K562 (cell line): ENCODE data around the gene OR51S1. TPM values are rescaled to one million over a fixed set of nuclear protein-coding genes. Genes with fewer than 3 reads are reported as not detected.

ENCODE experiments used
- AFF4 ChIP-seq: sonication (generic); formaldehyde crosslinking; IDR thresholded peaks from 2 replicates; pipeline ENCODE4 v1.8.0; 2023; ENCODE audit warnings: mild to moderate bottlenecking, missing genetic modification reagents
- CEBPB ChIP-seq: fragments of 450-650 bp; IDR thresholded peaks from 2 replicates; pipeline ENCODE4 v1.6.1; 2016; ENCODE audit warnings: missing genetic modification characterization, missing compliant biosample characterization
- GABPB1 ChIP-seq: sonication (generic); formaldehyde crosslinking; IDR thresholded peaks from 2 replicates; pipeline ENCODE4 v1.8.0; 2022; ENCODE audit warnings: mild to moderate bottlenecking, missing genetic modification reagents
- HNRNPLL ChIP-seq: fragments of 200-400 bp; formaldehyde crosslinking; IDR thresholded peaks from 2 replicates; pipeline ENCODE4 v1.6.1; 2017; ENCODE audit warnings: low read length, low read depth, mild to moderate bottlenecking; ENCODE audit not compliant: poor library complexity, severe bottlenecking
- MTA2 ChIP-seq: fragments of 450-650 bp; IDR thresholded peaks from 2 replicates; pipeline ENCODE4 v1.6.1; 2016; ENCODE audit warnings: low read depth
- NFATC3 ChIP-seq: fragments of 450-650 bp; IDR thresholded peaks from 2 replicates; pipeline ENCODE4 v1.6.1; 2017; ENCODE audit warnings: mild to moderate bottlenecking
- POLR2H ChIP-seq: IDR thresholded peaks from 2 replicates; pipeline ENCODE4 v1.6.1; 2016; ENCODE audit warnings: missing genetic modification characterization, low read depth, mild to moderate bottlenecking, control low read depth, missing compliant biosample characterization, moderate library complexity
- RBM39 ChIP-seq: fragments of 200-400 bp; formaldehyde crosslinking; optimal IDR thresholded peaks from 2 replicates; pipeline ENCODE3; 2018; ENCODE audit warnings: low read depth, low read length
- TAF7 ChIP-seq: fragments of 450-650 bp; IDR thresholded peaks from 2 replicates; pipeline ENCODE4 v1.6.1; 2016; ENCODE audit warnings: missing genetic modification characterization, missing compliant biosample characterization
- TEAD4 ChIP-seq, 2 experiments: sonication (generic) in 1 of 2; formaldehyde crosslinking in 1 of 2; IDR thresholded peaks; 2 replicates each; pipeline versions ENCODE4 v1.6.1 to v1.8.0; 2012 to 2022; ENCODE audit warnings: borderline replicate concordance in 1 of 2, inconsistent platforms in 1 of 2, low read length in 1 of 2, mild to moderate bottlenecking in 1 of 2, missing genetic modification reagents in 1 of 2
- ZNF165 ChIP-seq: fragments of 250-450 bp; sonication (Bioruptor Pico); IDR thresholded peaks from 2 replicates; pipeline ENCODE4 v1.4.0; 2020; ENCODE audit warnings: borderline replicate concordance
- ZNF224 ChIP-seq: sonication (generic); formaldehyde crosslinking; IDR thresholded peaks from 2 replicates; pipeline ENCODE4 v1.8.0; 2022; ENCODE audit warnings: mild to moderate bottlenecking, missing genetic modification reagents
- polyA plus RNA-seq, 8 experiments: library from polyadenylated mRNA; depleted of rRNA in 4 of 8; stranded (reverse) in 5 of 8; unstranded in 3 of 8; fragments of >200 nt; fragmentation: Nextera tagmentation in 2 of 8; fragmentation: Illumina TruSeq in 1 of 8; extraction: Ambion mirVana in 2 of 8; extraction: Trizol in 1 of 8; gene quantifications; 2 replicates each; pipeline versions ENCODE4 v1.2.1 to v1.2.3, GENCODE V29; 2011 to 2014; ENCODE audit warnings: inconsistent platforms in 1 of 8, missing spikeins in 1 of 8
- total RNA-seq, 7 experiments: library from RNA; depleted of rRNA in 6 of 7; stranded (reverse); fragments of >200 nt in 6 of 7; fragmentation: Illumina TruSeq in 2 of 7; extraction: Trizol in 2 of 7; gene quantifications; 2 replicates each; pipeline versions ENCODE4 v1.2.1 to v1.2.3, GENCODE V29; 2011 to 2021; ENCODE audit warnings: low replicate concordance in 1 of 7

The OR51S1 gene
- total and polyA plus RNA-seq, 9 of the 15 experiments (the other 6 are each of a cell fraction or from before 2014, with no cell fraction given), result not detected

GRCh38 chr11:4890279-4890678 lies 41.3 kb upstream of the OR51S1 start (continued):
- TF ChIP-seq AFF4 (CRISPR knock-in tag) (no peak), MTA2 (no peak), TAF7 (no peak), NFATC3 (no peak), ZNF224 (CRISPR knock-in tag) (no peak), HNRNPLL (no peak), ZNF165 (CRISPR knock-in tag) (no peak), TEAD4 (IDR thresholded peaks at IDR 0.05; ENCODE audit: low read length) (peak; percentile 55; the same call in 1 of the 2 replicates), TEAD4 (CRISPR knock-in tag; IDR thresholded peaks at IDR 0.05; ENCODE audit: borderline replicate concordance) (no peak), CEBPB (tag) (peak; percentile 97), GABPB1 (no peak), RBM39 (no peak), POLR2H (no peak)
